Left lung (tissue), 8 donors: ENCODE measurements around the gene SLC25A53. TPM values are rescaled to one million over a fixed set of nuclear protein-coding genes. Genes with fewer than 3 reads are reported as not detected.

Source experiments
- polyA plus RNA-seq, 6 donors: library from polyadenylated mRNA; unstranded; fragments of 120-200 nt; gene quantifications; one replicate each; pipeline ENCODE4 v1.2.1, GENCODE V29; 2013; ENCODE audit not compliant: insufficient read length in 6 of 6
- total RNA-seq, 2 donors: library from RNA; stranded (reverse); fragmentation: NEBNext Ultra II Directional; extraction: Animal tissue kit (Norgen Biotek cat#: 25700); gene quantifications; one replicate each; pipeline ENCODE4 v1.2.1, GENCODE V29; 2021
- donor health status: DM: no; HTN: yes; CAD: no.
- donor health status: DM: no; HTN: no; CAD: no.

SLC25A53 gene
- total and polyA plus RNA-seq, 8 donors: 9.1 to 17.2 (median 13.3) TPM

Other genes starting within 250 kb of the SLC25A53 start
- 1 to 10 TPM; 1.3 to 5.1 TPM for gene TMSB15B, start 194.4 kb downstream of the SLC25A53 start, total RNA-seq
- 10 to 100 TPM; 25.5 to 40.2 (median 30.8) TPM for gene TMSB15B, start 194.4 kb downstream of the SLC25A53 start, polyA plus RNA-seq
- not detected for gene H2BW1, start 143.3 kb downstream of the SLC25A53 start, total RNA-seq
- not detected for gene H2BW1, start 143.3 kb downstream of the SLC25A53 start, polyA plus RNA-seq
- not detected for gene H2BW2, start 117.1 kb downstream of the SLC25A53 start, total RNA-seq
- gene H2BW2, start 117.1 kb downstream of the SLC25A53 start, polyA plus RNA-seq: 1 to 10 TPM; 1.1 to 2.0 (median 1.4) TPM
- 1 to 10 TPM; 1.0 to 2.8 TPM for gene TMSB15C, start 80.8 kb downstream of the SLC25A53 start, total RNA-seq
- 10 to 100 TPM; 21.9 to 28.6 (median 24.9) TPM for gene TMSB15C, start 80.8 kb downstream of the SLC25A53 start, polyA plus RNA-seq
- gene ZCCHC18, start 44.5 kb downstream of the SLC25A53 start, total RNA-seq: 1 to 10 TPM in 1 of 2 donors, under 1 TPM in 1; 0.42 to 1.4 TPM
- 1 to 10 TPM; 4.4 to 5.7 (median 5.1) TPM for gene ZCCHC18, start 44.5 kb downstream of the SLC25A53 start, polyA plus RNA-seq
- gene FAM199X, start 9.4 kb upstream of the SLC25A53 start, total RNA-seq: 10 to 100 TPM; 16.5 to 19.1 TPM
- 10 to 100 TPM; 23.4 to 29.3 (median 27.3) TPM for gene FAM199X, start 9.4 kb upstream of the SLC25A53 start, polyA plus RNA-seq
- not detected for gene ESX1, start 97.9 kb upstream of the SLC25A53 start, total RNA-seq
- gene ESX1, start 97.9 kb upstream of the SLC25A53 start, polyA plus RNA-seq: not detected